GM18508 (cell line): ENCODE measurements around the gene LZTS2.

Experiments used
- ATAC-seq: cut with Tn5 transposase; IDR thresholded peaks from one replicate; pipeline ENCODE4 v1.9.1; 2021; ENCODE audit warnings: moderate number of reproducible peaks; ENCODE audit not compliant: insufficient read depth, unreplicated experiment

Gene LZTS2

GRCh38 chr10:100978121-100978900 lies 21.3 kb upstream of the LZTS2 start:
- ATAC-seq = no peak

GRCh38 chr10:100978901-100979195 lies 20.8 kb upstream of the LZTS2 start:
- no peak for ATAC-seq

- ATAC-seq = no peak
Measured at GRCh38 chr10:100979791-100980272, 19.8 kb upstream of the LZTS2 start.

- no peak for ATAC-seq
Measured at GRCh38 chr10:100980311-100980710, 19.3 kb upstream of the LZTS2 start.

- ATAC-seq = no peak
Measured at GRCh38 chr10:100980711-100981110, 18.9 kb upstream of the LZTS2 start.

GRCh38 chr10:100981178-100981772 lies 18.3 kb upstream of the LZTS2 start:
- ATAC-seq = no peak

- no peak for ATAC-seq
Measured at GRCh38 chr10:100982916-100983830, 16.4 kb upstream of the LZTS2 start.

- no peak for ATAC-seq
Measured at GRCh38 chr10:100983868-100984671, 15.5 kb upstream of the LZTS2 start.

GRCh38 chr10:100984672-100985177 lies 14.9 kb upstream of the LZTS2 start:
- ATAC-seq = no peak

- ATAC-seq = no peak
Measured at GRCh38 chr10:100985336-100985735, 14.3 kb upstream of the LZTS2 start.

GRCh38 chr10:100986623-100986951 lies 13.0 kb upstream of the LZTS2 start:
- no peak for ATAC-seq

GRCh38 chr10:100986952-100987684 lies 12.5 kb upstream of the LZTS2 start, which contains the start of the genes MRPL43 and TWNK:
Gene MRPL43 (minus strand): TSS chr10:100987497. CDS start chr10:100987443, 54 bp downstream.
Gene TWNK (plus strand): TSS chr10:100987543. CDS start chr10:100988211, 668 bp downstream.
- ATAC-seq = no peak

GRCh38 chr10:100987685-100988049 lies 11.9 kb upstream of the LZTS2 start:
- no peak for ATAC-seq

GRCh38 chr10:100988166-100988565 lies 11.4 kb upstream of the LZTS2 start:
- no peak for ATAC-seq

GRCh38 chr10:100989088-100989487 lies 10.5 kb upstream of the LZTS2 start:
- ATAC-seq = no peak

- no peak for ATAC-seq
Measured at GRCh38 chr10:100993986-100994708, 5.5 kb upstream of the LZTS2 start.

GRCh38 chr10:100995181-100995580 lies 4.4 kb upstream of the LZTS2 start:
- no peak for ATAC-seq

- no peak for ATAC-seq
Measured at GRCh38 chr10:100996678-100997359, 2.8 kb upstream of the LZTS2 start.
